Activated CD8-positive, alpha-beta memory T cell treated with anti-CD3 and anti-CD28 coated beads, Interleukin-2, amount 50 U/mL, for 4 hours (primary cell): Measurements from ENCODE around the gene BCAS4.
"Not testable (repeated sequence)": the region's sequence is repeated elsewhere in the genome, so short reads cannot be mapped to it uniquely, and the experiment has no call there.

Source experiments
- DNase-seq: peaks from one replicate; pipeline ENCODE4 v3.0.0-alpha.2; 2020

The BCAS4 gene

GRCh38 chr20:50771419-50772080 is 23.3 kb upstream of the BCAS4 start:
- DNase-seq = not testable (repeated sequence)

- DNase-seq = no peak
Measured at GRCh38 chr20:50772420-50773185, 22.3 kb upstream of the BCAS4 start.

- DNase-seq = no peak
Measured at GRCh38 chr20:50774515-50774914, 20.3 kb upstream of the BCAS4 start.

GRCh38 chr20:50776122-50776817 is 18.6 kb upstream of the BCAS4 start:
- DNase-seq = no peak

- no peak for DNase-seq
Measured at GRCh38 chr20:50777373-50777772, 17.5 kb upstream of the BCAS4 start.

GRCh38 chr20:50778994-50779393 is 15.9 kb upstream of the BCAS4 start:
- DNase-seq = not testable (repeated sequence)

- DNase-seq = no peak
Measured at GRCh38 chr20:50783390-50783789, 11.5 kb upstream of the BCAS4 start.

GRCh38 chr20:50783903-50784302 is 11.0 kb upstream of the BCAS4 start:
- no peak for DNase-seq

- DNase-seq = no peak
Measured at GRCh38 chr20:50784464-50784863, 10.4 kb upstream of the BCAS4 start.

- DNase-seq = no peak
Measured at GRCh38 chr20:50786703-50787102, 8.2 kb upstream of the BCAS4 start.

- no peak for DNase-seq
Measured at GRCh38 chr20:50787181-50787580, 7.7 kb upstream of the BCAS4 start.

- DNase-seq = no peak
Measured at GRCh38 chr20:50788045-50788991, 6.5 kb upstream of the BCAS4 start.

GRCh38 chr20:50789968-50790650 is 4.8 kb upstream of the BCAS4 start:
- DNase-seq = no peak

- DNase-seq = peak; percentile 78
Measured at GRCh38 chr20:50790651-50791277, 4.1 kb upstream of the BCAS4 start.

- no peak for DNase-seq
Measured at GRCh38 chr20:50792708-50793574, 1.9 kb upstream of the BCAS4 start.

GRCh38 chr20:50793575-50794016 is 1.3 kb upstream of the BCAS4 start:
- DNase-seq = peak; percentile 41

GRCh38 chr20:50794181-50794845 is 548 bp upstream of the BCAS4 start:
- DNase-seq = no peak

- no peak for DNase-seq
Measured at GRCh38 chr20:50797142-50797541, 2.3 kb downstream of the BCAS4 start.

- DNase-seq = no peak
Measured at GRCh38 chr20:50798650-50799049, 3.8 kb downstream of the BCAS4 start.
